ENCODE measurements around the gene FOXO6. TPM values are rescaled to one million over a fixed set of nuclear protein-coding genes. Genes with fewer than 3 reads are reported as not detected.

The FOXO6 gene
- total and polyA plus RNA-seq, 2 experiments from 2014 or later, result 0.68 to 4.2 TPM

- Histone ChIP-seq H3K4me2 (no peak overlapping the region), H3K36me3 (ENCODE audit: insufficient read depth) (no peaks in the 10 kb centered on the region), H3K4me1 (ENCODE audit: insufficient read depth) (peaks cover 16% of the 10 kb centered on the region), H2AFZ (no peak overlapping the region), H3K9me2 (ENCODE audit: insufficient read depth) (no peaks in the 10 kb centered on the region), H3K4me3 (no peak overlapping the region), H4K20me1 (replicated peaks; ENCODE audit: insufficient read depth) (peaks cover 3% of the 10 kb centered on the region; the same call in 1 of the 2 replicates), H3K27ac (ENCODE audit: low read depth) (no peak overlapping the region), H3K79me2 (replicated peaks; ENCODE audit: insufficient read depth) (no peaks in the 10 kb centered on the region), H3F3A (replicated peaks; ENCODE audit: low read depth) (no peaks in the 10 kb centered on the region), H3K27me3 (ENCODE audit: insufficient read depth) (no peaks in the 10 kb centered on the region)
- H3K27ac Mint-ChIP-seq, result no peak overlapping the region
- no peak for DNase-seq (ENCODE audit: low spot score)
- no peak overlapping the region for H3K4me3 Mint-ChIP-seq
- no peak for ATAC-seq
- no peaks in the 10 kb centered on the region for H3K9me3 Mint-ChIP-seq
- H3K36me3 Mint-ChIP-seq (ENCODE audit: low read depth), result no peaks in the 10 kb centered on the region; the same call in 2 of the 3 replicates
- peaks cover 27% of the 10 kb centered on the region for H3K4me1 Mint-ChIP-seq
- TF ChIP-seq CTCF (conservative IDR thresholded peaks at IDR 0.05; ENCODE audit: low read depth in 2 of 2) (no peak), POLR2AphosphoS5 (IDR thresholded peaks at IDR 0.05; ENCODE audit: low read depth) (no peak), ZNF462 (CRISPR knock-in tag; IDR thresholded peaks at IDR 0.05) (no peak), CREB1 (CRISPR knock-in tag; IDR thresholded peaks at IDR 0.05; ENCODE audit: low read depth) (no peak), ZNF331 (CRISPR knock-in tag; IDR thresholded peaks at IDR 0.05; ENCODE audit: low read depth) (no peak), EZH2phosphoT487 (IDR thresholded peaks at IDR 0.05; ENCODE audit: unreplicated experiment) (no peak)
- H3K27me3 Mint-ChIP-seq (ENCODE audit: insufficient read depth, low read depth, poor library complexity), result peaks cover 13% of the 10 kb centered on the region
These were observed 48.6 kb downstream of the FOXO6 start for GRCh38 chr1:41409825-41410224.
